ENCODE measurements around the gene TTC16. TPM values are rescaled to one million over a fixed set of nuclear protein-coding genes. Genes with fewer than 3 reads are reported as not detected.

The TTC16 gene
- total and polyA plus RNA-seq, 2 donors (not counting 1 experiment from before 2014, with no cell fraction given), result under 0.01 TPM; not detected in 1

- Histone ChIP-seq H3K4me2 (ENCODE audit: extremely low read depth, insufficient read depth, low read length) (peak overlapping the region; percentile 8), H3K9ac (ENCODE audit: insufficient read depth, low read length) (no peak overlapping the region), H3K4me3 (replicated peaks in 1 of 4; ENCODE audit: control extremely low read depth in 1 of 4, insufficient read depth in 1 of 4, low read depth in 3 of 4, low read length in 4 of 4) (no peak overlapping the region), H3K27ac (ENCODE audit: insufficient read depth, low read length) (no peak overlapping the region), H3K79me2 (ENCODE audit: control insufficient read depth, insufficient read depth, low read length) (no peaks in the 10 kb centered on the region), H3K36me3 (ENCODE audit: control insufficient read depth, insufficient read depth, low read length) (no peaks in the 10 kb centered on the region), H3K9me3 (ENCODE audit: control insufficient read depth, insufficient read depth, low read depth, low read length) (no peaks in the 10 kb centered on the region), H2AFZ (ENCODE audit: low read length) (no peak overlapping the region), H3K27me3 (ENCODE audit: control insufficient read depth, insufficient read depth, low read length) (no peaks in the 10 kb centered on the region), H4K20me1 (ENCODE audit: control insufficient read depth, extremely low read depth, insufficient read depth, low read length) (no peaks in the 10 kb centered on the region), H3K4me1 (ENCODE audit: control insufficient read depth, extremely low read depth, insufficient read depth, low read length) (peaks cover 12% of the 10 kb centered on the region)
- DNase-seq (ENCODE audit: low read depth in 2 of 2), result peak; percentile 67 to 87
- TF ChIP-seq, protein P1, sequence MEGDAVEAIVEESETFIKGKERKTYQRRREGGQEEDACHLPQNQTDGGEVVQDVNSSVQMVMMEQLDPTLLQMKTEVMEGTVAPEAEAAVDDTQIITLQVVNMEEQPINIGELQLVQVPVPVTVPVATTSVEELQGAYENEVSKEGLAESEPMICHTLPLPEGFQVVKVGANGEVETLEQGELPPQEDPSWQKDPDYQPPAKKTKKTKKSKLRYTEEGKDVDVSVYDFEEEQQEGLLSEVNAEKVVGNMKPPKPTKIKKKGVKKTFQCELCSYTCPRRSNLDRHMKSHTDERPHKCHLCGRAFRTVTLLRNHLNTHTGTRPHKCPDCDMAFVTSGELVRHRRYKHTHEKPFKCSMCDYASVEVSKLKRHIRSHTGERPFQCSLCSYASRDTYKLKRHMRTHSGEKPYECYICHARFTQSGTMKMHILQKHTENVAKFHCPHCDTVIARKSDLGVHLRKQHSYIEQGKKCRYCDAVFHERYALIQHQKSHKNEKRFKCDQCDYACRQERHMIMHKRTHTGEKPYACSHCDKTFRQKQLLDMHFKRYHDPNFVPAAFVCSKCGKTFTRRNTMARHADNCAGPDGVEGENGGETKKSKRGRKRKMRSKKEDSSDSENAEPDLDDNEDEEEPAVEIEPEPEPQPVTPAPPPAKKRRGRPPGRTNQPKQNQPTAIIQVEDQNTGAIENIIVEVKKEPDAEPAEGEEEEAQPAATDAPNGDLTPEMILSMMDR (conservative IDR thresholded peaks at IDR 0.05 in 1 of 2, IDR thresholded peaks at IDR 0.05 in 1 of 2; ENCODE audit: low read depth in 1 of 2, low read length in 2 of 2), result peak; percentile 4 to 20
- no peak for TF ChIP-seq EZH2 (IDR thresholded peaks at IDR 0.05; ENCODE audit: low read length, missing control alignments)
Measured at GRCh38 chr9:127723444-127723843, 7.6 kb downstream of the TTC16 start.

DNA sequence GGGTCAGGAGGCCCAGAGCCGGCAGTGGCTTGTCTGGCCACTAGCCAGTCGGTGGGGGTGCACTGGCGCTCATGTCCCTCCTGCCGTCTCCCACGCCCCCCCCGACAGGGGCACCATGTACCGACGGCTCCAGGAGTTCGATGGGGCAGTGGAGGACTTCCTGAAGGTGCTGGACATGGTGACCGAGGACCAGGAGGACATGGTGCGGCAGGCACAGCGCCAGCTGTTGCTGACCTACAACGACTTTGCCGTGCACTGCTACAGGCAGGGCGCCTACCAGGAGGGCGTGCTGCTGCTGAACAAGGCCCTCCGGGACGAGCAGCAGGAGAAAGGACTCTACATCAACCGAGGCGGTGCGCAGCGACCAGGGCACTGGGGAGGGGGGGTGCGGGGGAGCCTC lies 8.1 kb downstream of the TTC16 start:
- H3K9me3 ChIP-seq (ENCODE audit: control insufficient read depth, insufficient read depth, low read depth, low read length), result no peaks in the 10 kb centered on the region
- no peaks in the 10 kb centered on the region for H4K20me1 ChIP-seq (ENCODE audit: control insufficient read depth, extremely low read depth, insufficient read depth, low read length)
- no peak overlapping the region for H3K4me2 ChIP-seq (ENCODE audit: extremely low read depth, insufficient read depth, low read length)
- H3K36me3 ChIP-seq (ENCODE audit: control insufficient read depth, insufficient read depth, low read length), result no peaks in the 10 kb centered on the region
- no peak overlapping the region for H3K9ac ChIP-seq (ENCODE audit: insufficient read depth, low read length)
- no peaks in the 10 kb centered on the region for H3K27me3 ChIP-seq (ENCODE audit: control insufficient read depth, insufficient read depth, low read length)
- peaks cover 12% of the 10 kb centered on the region for H3K4me1 ChIP-seq (ENCODE audit: control insufficient read depth, extremely low read depth, insufficient read depth, low read length)
- TF ChIP-seq, protein P1 (conservative IDR thresholded peaks at IDR 0.05 in 1 of 2, IDR thresholded peaks at IDR 0.05 in 1 of 2; ENCODE audit: low read depth in 1 of 2, low read length in 2 of 2), result no peak
- TF ChIP-seq EZH2 (IDR thresholded peaks at IDR 0.05; ENCODE audit: low read length, missing control alignments), result no peak
- H2AFZ ChIP-seq (ENCODE audit: low read length), result no peak overlapping the region
- no peaks in the 10 kb centered on the region for H3K79me2 ChIP-seq (ENCODE audit: control insufficient read depth, insufficient read depth, low read length)
- no peak overlapping the region for H3K27ac ChIP-seq (ENCODE audit: insufficient read depth, low read length)
- no peak for DNase-seq (ENCODE audit: low read depth in 2 of 2)
- no peak overlapping the region for H3K4me3 ChIP-seq (replicated peaks in 1 of 4; ENCODE audit: control extremely low read depth in 1 of 4, insufficient read depth in 1 of 4, low read depth in 3 of 4, low read length in 4 of 4)

DNA sequence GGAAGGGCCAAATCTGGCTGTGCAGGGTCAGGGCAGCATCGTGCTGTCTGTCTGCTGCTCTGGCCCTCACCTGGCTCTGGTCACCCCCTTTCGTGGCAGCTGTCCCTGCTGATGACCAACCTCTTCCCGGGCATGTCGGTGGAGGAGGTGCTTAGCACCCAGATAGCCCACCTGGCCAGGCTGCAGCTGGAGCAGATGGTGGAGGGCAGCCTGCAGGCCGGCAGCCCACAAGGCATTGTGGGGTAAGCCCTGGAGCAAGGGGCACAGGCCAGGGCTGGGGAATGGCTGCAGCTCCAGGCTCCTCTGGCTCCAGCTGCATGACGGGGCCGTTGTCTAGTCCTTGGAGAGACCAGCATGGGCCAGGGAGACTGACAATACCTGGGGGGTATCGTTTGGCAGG lies 11.0 kb downstream of the TTC16 start:
- no peak overlapping the region for H3K4me3 ChIP-seq (replicated peaks in 1 of 4; ENCODE audit: control extremely low read depth in 1 of 4, insufficient read depth in 1 of 4, low read depth in 3 of 4, low read length in 4 of 4)
- peaks cover 2% of the 10 kb centered on the region for H3K36me3 ChIP-seq (ENCODE audit: control insufficient read depth, insufficient read depth, low read length)
- H3K9me3 ChIP-seq (ENCODE audit: control insufficient read depth, insufficient read depth, low read depth, low read length), result no peaks in the 10 kb centered on the region
- no peak overlapping the region for H2AFZ ChIP-seq (ENCODE audit: low read length)
- TF ChIP-seq, protein P1 (conservative IDR thresholded peaks at IDR 0.05 in 1 of 2, IDR thresholded peaks at IDR 0.05 in 1 of 2; ENCODE audit: low read depth in 1 of 2, low read length in 2 of 2), result no peak
- TF ChIP-seq EZH2 (IDR thresholded peaks at IDR 0.05; ENCODE audit: low read length, missing control alignments), result no peak
- no peak overlapping the region for H3K27ac ChIP-seq (ENCODE audit: insufficient read depth, low read length)
- H3K27me3 ChIP-seq (ENCODE audit: control insufficient read depth, insufficient read depth, low read length), result no peaks in the 10 kb centered on the region
- H3K9ac ChIP-seq (ENCODE audit: insufficient read depth, low read length), result no peak overlapping the region
- no peak overlapping the region for H3K4me2 ChIP-seq (ENCODE audit: extremely low read depth, insufficient read depth, low read length)
- no peaks in the 10 kb centered on the region for H4K20me1 ChIP-seq (ENCODE audit: control insufficient read depth, extremely low read depth, insufficient read depth, low read length)
- DNase-seq (ENCODE audit: low read depth in 2 of 2), result no peak
- no peaks in the 10 kb centered on the region for H3K79me2 ChIP-seq (ENCODE audit: control insufficient read depth, insufficient read depth, low read length)
- H3K4me1 ChIP-seq (ENCODE audit: control insufficient read depth, extremely low read depth, insufficient read depth, low read length), result peaks cover 12% of the 10 kb centered on the region

Data from fibroblast of lung (primary cell).